ENCODE data around the gene MAPK6.
A peak's percentile ranks its signal among the peaks of the same experiment; 100 is the strongest.

The MAPK6 gene

DNA sequence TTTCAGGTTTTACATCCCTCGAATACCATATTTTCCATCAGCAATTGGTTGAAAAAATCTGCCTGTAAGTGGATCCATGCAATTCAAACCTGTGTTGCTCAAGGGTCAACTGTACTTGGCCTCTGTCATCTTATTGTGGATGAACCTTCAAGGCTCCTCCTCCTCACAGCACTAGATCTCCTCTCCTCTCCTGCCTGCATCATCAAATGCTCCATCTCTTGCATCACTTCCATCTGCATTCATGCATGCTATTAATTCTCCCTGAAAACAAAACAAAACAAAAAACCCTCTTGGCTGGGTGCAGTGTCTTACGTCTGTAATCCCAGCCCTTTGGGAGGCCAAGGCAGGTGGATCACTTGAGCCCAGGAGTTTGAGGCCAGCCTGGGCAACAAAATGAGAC lies 83.4 kb downstream of the MAPK6 start:
- Histone ChIP-seq H3K4me3 (ENCODE audit: low read length in 2 of 2) (no peak overlapping the region), H3K27ac (ENCODE audit: low read depth in 2 of 2, low read length in 2 of 2) (no peak overlapping the region), H3K9ac (ENCODE audit: low read depth in 1 of 2, low read length in 2 of 2) (no peak overlapping the region), H3K9me3 (ENCODE audit: control insufficient read depth in 2 of 2, low read length in 2 of 2) (no peaks in the 10 kb centered on the region), H3K36me3 (ENCODE audit: control insufficient read depth in 2 of 2, insufficient read depth in 2 of 2, low read length in 2 of 2) (no peaks in the 10 kb centered on the region), H3K4me1 (ENCODE audit: control insufficient read depth in 2 of 2, insufficient read depth in 2 of 2, low read length in 2 of 2) (peaks cover 0 to 4% of the 10 kb centered on the region in 2 donors), H3K27me3 (ENCODE audit: control insufficient read depth in 2 of 2, insufficient read depth in 2 of 2, low read length in 2 of 2) (no peaks in the 10 kb centered on the region)

GRCh38 chr15:52103217-52104207 lies 84.5 kb downstream of the MAPK6 start:
- Histone ChIP-seq H3K4me1 (ENCODE audit: control insufficient read depth in 2 of 2, insufficient read depth in 2 of 2, low read length in 2 of 2) (peaks cover 0 to 4% of the 10 kb centered on the region in 2 donors), H3K9me3 (ENCODE audit: control insufficient read depth in 2 of 2, low read length in 2 of 2) (no peaks in the 10 kb centered on the region), H3K36me3 (ENCODE audit: control insufficient read depth in 2 of 2, insufficient read depth in 2 of 2, low read length in 2 of 2) (no peaks in the 10 kb centered on the region), H3K27ac (ENCODE audit: low read depth in 2 of 2, low read length in 2 of 2) (no peak overlapping the region), H3K9ac (ENCODE audit: low read depth in 1 of 2, low read length in 2 of 2) (no peak overlapping the region), H3K27me3 (ENCODE audit: control insufficient read depth in 2 of 2, insufficient read depth in 2 of 2, low read length in 2 of 2) (no peaks in the 10 kb centered on the region), H3K4me3 (ENCODE audit: low read length in 2 of 2) (no peak overlapping the region)

DNA sequence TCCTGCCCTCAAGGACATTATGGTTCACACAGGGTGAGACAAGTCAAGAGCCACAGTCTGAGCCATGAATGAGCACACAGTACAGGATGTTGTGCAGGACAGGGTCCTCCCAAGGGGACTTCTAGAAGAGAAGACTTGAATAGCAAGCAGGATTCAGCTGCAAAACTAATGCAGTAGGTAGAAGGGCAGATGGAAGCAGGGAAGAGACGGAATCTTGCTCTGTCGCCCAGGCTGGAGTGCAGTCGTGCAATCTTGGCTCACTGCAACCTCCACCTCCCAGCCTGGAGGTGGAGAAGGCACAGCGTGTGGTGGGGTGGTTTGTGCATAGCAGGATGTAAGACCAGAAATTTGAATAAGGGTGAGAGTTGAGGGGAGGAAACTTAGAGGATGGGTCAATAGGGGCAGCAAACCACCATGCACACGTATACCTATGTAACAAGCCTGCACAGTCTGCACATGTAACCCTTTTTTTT lies 85.5 kb downstream of the MAPK6 start:
- Histone ChIP-seq H3K27ac (ENCODE audit: low read depth in 2 of 2, low read length in 2 of 2) (no peak overlapping the region), H3K9ac (ENCODE audit: low read depth in 1 of 2, low read length in 2 of 2) (no peak overlapping the region), H3K9me3 (ENCODE audit: control insufficient read depth in 2 of 2, low read length in 2 of 2) (no peaks in the 10 kb centered on the region), H3K27me3 (ENCODE audit: control insufficient read depth in 2 of 2, insufficient read depth in 2 of 2, low read length in 2 of 2) (no peaks in the 10 kb centered on the region), H3K36me3 (ENCODE audit: control insufficient read depth in 2 of 2, insufficient read depth in 2 of 2, low read length in 2 of 2) (no peaks in the 10 kb centered on the region), H3K4me3 (ENCODE audit: low read length in 2 of 2) (no peak overlapping the region), H3K4me1 (ENCODE audit: control insufficient read depth in 2 of 2, insufficient read depth in 2 of 2, low read length in 2 of 2) (peaks cover 0 to 4% of the 10 kb centered on the region in 2 donors)

DNA sequence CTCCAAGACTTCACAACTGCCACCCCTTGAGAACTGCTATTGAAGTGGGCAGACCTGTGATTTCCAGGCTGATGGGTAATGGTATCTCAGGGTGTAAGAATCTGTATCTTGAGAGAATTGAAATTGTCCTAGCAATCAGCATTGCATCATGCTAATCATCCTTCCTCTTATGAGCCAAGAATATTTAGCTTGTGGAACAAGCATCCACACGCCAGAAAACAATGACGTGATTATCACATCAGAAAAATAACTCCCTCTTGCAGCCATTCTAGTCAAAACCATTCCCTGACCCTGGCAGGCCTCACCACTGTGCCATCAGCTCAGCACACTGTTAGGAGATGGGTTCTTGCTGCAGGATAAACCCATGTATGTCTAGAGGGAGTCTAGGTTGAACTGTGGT lies 86.8 kb downstream of the MAPK6 start:
- Histone ChIP-seq H3K9ac (ENCODE audit: low read depth in 1 of 2, low read length in 2 of 2) (no peak overlapping the region), H3K27me3 (ENCODE audit: control insufficient read depth in 2 of 2, insufficient read depth in 2 of 2, low read length in 2 of 2) (no peaks in the 10 kb centered on the region), H3K27ac (ENCODE audit: low read depth in 2 of 2, low read length in 2 of 2) (no peak overlapping the region), H3K9me3 (ENCODE audit: control insufficient read depth in 2 of 2, low read length in 2 of 2) (no peaks in the 10 kb centered on the region), H3K4me3 (ENCODE audit: low read length in 2 of 2) (no peak overlapping the region), H3K4me1 (ENCODE audit: control insufficient read depth in 2 of 2, insufficient read depth in 2 of 2, low read length in 2 of 2) (peaks cover 0 to 4% of the 10 kb centered on the region in 2 donors), H3K36me3 (ENCODE audit: control insufficient read depth in 2 of 2, insufficient read depth in 2 of 2, low read length in 2 of 2) (no peaks in the 10 kb centered on the region)

- no peak overlapping the region for H3K27ac ChIP-seq (ENCODE audit: low read depth in 2 of 2, low read length in 2 of 2)
- no peaks in the 10 kb centered on the region for H3K9me3 ChIP-seq (ENCODE audit: control insufficient read depth in 2 of 2, low read length in 2 of 2)
- no peak overlapping the region for H3K9ac ChIP-seq (ENCODE audit: low read depth in 1 of 2, low read length in 2 of 2)
- no peaks in the 10 kb centered on the region for H3K27me3 ChIP-seq (ENCODE audit: control insufficient read depth in 2 of 2, insufficient read depth in 2 of 2, low read length in 2 of 2)
- H3K36me3 ChIP-seq (ENCODE audit: control insufficient read depth in 2 of 2, insufficient read depth in 2 of 2, low read length in 2 of 2) = no peaks in the 10 kb centered on the region
- H3K4me3 ChIP-seq (ENCODE audit: low read length in 2 of 2) = no peak overlapping the region
- no peaks in the 10 kb centered on the region for H3K4me1 ChIP-seq (ENCODE audit: control insufficient read depth in 2 of 2, insufficient read depth in 2 of 2, low read length in 2 of 2)
Measured at GRCh38 chr15:52106641-52107040, 87.6 kb downstream of the MAPK6 start.

- H3K36me3 ChIP-seq (ENCODE audit: control insufficient read depth in 2 of 2, insufficient read depth in 2 of 2, low read length in 2 of 2) = no peaks in the 10 kb centered on the region
- no peaks in the 10 kb centered on the region for H3K9me3 ChIP-seq (ENCODE audit: control insufficient read depth in 2 of 2, low read length in 2 of 2)
- no peak overlapping the region for H3K27ac ChIP-seq (ENCODE audit: low read depth in 2 of 2, low read length in 2 of 2)
- peaks cover 0 to 2% of the 10 kb centered on the region in 2 donors for H3K4me1 ChIP-seq (ENCODE audit: control insufficient read depth in 2 of 2, insufficient read depth in 2 of 2, low read length in 2 of 2)
- H3K27me3 ChIP-seq (ENCODE audit: control insufficient read depth in 2 of 2, insufficient read depth in 2 of 2, low read length in 2 of 2) = peaks cover 0 to 2% of the 10 kb centered on the region in 2 donors
- no peak overlapping the region for H3K4me3 ChIP-seq (ENCODE audit: low read length in 2 of 2)
- H3K9ac ChIP-seq (ENCODE audit: low read depth in 1 of 2, low read length in 2 of 2) = no peak overlapping the region
Measured at GRCh38 chr15:52107238-52107637, 88.2 kb downstream of the MAPK6 start.

GRCh38 chr15:52109559-52110451 lies 90.8 kb downstream of the MAPK6 start:
- Histone ChIP-seq H3K9me3 (ENCODE audit: control insufficient read depth in 2 of 2, low read length in 2 of 2) (no peaks in the 10 kb centered on the region), H3K4me1 (ENCODE audit: control insufficient read depth in 2 of 2, insufficient read depth in 2 of 2, low read length in 2 of 2) (peaks cover 0 to 2% of the 10 kb centered on the region in 2 donors), H3K36me3 (ENCODE audit: control insufficient read depth in 2 of 2, insufficient read depth in 2 of 2, low read length in 2 of 2) (no peaks in the 10 kb centered on the region), H3K4me3 (ENCODE audit: low read length in 2 of 2) (no peak overlapping the region), H3K9ac (ENCODE audit: low read depth in 1 of 2, low read length in 2 of 2) (no peak overlapping the region), H3K27me3 (ENCODE audit: control insufficient read depth in 2 of 2, insufficient read depth in 2 of 2, low read length in 2 of 2) (peaks cover 0 to 2% of the 10 kb centered on the region in 2 donors), H3K27ac (ENCODE audit: low read depth in 2 of 2, low read length in 2 of 2) (no peak overlapping the region)

GRCh38 chr15:52111517-52112202 lies 92.6 kb downstream of the MAPK6 start:
- Histone ChIP-seq H3K27ac (ENCODE audit: low read depth in 2 of 2, low read length in 2 of 2) (no peak overlapping the region), H3K9ac (ENCODE audit: low read depth in 1 of 2, low read length in 2 of 2) (peak overlapping the region in 1 of 2 donors; percentile 68), H3K9me3 (ENCODE audit: control insufficient read depth in 2 of 2, low read length in 2 of 2) (no peaks in the 10 kb centered on the region), H3K36me3 (ENCODE audit: control insufficient read depth in 2 of 2, insufficient read depth in 2 of 2, low read length in 2 of 2) (no peaks in the 10 kb centered on the region), H3K4me1 (ENCODE audit: control insufficient read depth in 2 of 2, insufficient read depth in 2 of 2, low read length in 2 of 2) (peaks cover 11 to 12% of the 10 kb centered on the region in 2 donors), H3K27me3 (ENCODE audit: control insufficient read depth in 2 of 2, insufficient read depth in 2 of 2, low read length in 2 of 2) (peaks cover 0 to 2% of the 10 kb centered on the region in 2 donors), H3K4me3 (ENCODE audit: low read length in 2 of 2) (peak overlapping the region; percentile 62 to 70)

GRCh38 chr15:52112203-52112750 lies 93.3 kb downstream of the MAPK6 start:
- H3K4me1 ChIP-seq (ENCODE audit: control insufficient read depth in 2 of 2, insufficient read depth in 2 of 2, low read length in 2 of 2) = peaks cover 11 to 12% of the 10 kb centered on the region in 2 donors
- H3K4me3 ChIP-seq (ENCODE audit: low read length in 2 of 2) = peak overlapping the region; percentile 62 to 70
- H3K27ac ChIP-seq (ENCODE audit: low read depth in 2 of 2, low read length in 2 of 2) = no peak overlapping the region

More at GRCh38 chr15:52112203-52112750, 93.3 kb downstream of the MAPK6 start:
- Histone ChIP-seq H3K9ac (ENCODE audit: low read depth in 1 of 2, low read length in 2 of 2) (peak overlapping the region; percentile 63 to 68), H3K27me3 (ENCODE audit: control insufficient read depth in 2 of 2, insufficient read depth in 2 of 2, low read length in 2 of 2) (peaks cover 0 to 2% of the 10 kb centered on the region in 2 donors), H3K9me3 (ENCODE audit: control insufficient read depth in 2 of 2, low read length in 2 of 2) (no peaks in the 10 kb centered on the region), H3K36me3 (ENCODE audit: control insufficient read depth in 2 of 2, insufficient read depth in 2 of 2, low read length in 2 of 2) (no peaks in the 10 kb centered on the region)

Data from mucosa of rectum (tissue), 2 donors.